ENCODE measurements around the gene ZNF608.

Gene ZNF608

DNA sequence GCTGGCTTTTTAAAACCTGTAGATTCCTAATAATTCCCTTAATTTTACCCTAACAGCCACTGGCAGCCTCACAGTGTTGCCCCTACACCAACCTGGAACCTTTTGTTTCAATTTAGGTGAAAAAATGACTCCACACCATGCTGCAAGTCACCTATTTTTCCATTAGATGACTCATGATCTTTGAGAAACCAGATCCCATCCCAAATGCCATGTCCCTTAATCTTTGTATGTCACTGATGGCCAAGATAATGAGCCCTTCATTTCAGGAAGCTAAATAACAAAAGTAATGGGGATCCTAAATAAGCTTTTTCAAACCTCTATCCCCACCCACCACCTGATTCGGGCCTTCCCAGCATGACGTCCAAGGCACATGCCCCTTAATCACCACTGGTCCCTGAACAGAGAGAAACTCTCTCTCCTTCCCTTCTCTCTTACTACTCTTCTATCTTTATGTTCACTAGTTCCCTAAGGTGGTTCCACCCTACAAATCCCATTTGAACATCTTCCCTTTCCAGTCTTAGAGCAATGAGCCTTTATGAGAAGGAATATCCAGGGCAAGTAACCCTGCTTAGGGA, 33.6 kb downstream of the ZNF608 start:
- H3K4me3 ChIP-seq (ENCODE audit: low read length in 2 of 2): no peak overlapping the region
- no peak overlapping the region for H3K9ac ChIP-seq (ENCODE audit: low read length in 2 of 2)
- no peaks in the 10 kb centered on the region for H3K36me3 ChIP-seq (ENCODE audit: control insufficient read depth in 2 of 2, insufficient read depth in 2 of 2, low read length in 2 of 2)
- H3K4me1 ChIP-seq (ENCODE audit: control insufficient read depth, insufficient read depth, low read length): no peaks in the 10 kb centered on the region
- H3K27me3 ChIP-seq (ENCODE audit: control insufficient read depth in 1 of 2, insufficient read depth in 2 of 2, low read length in 2 of 2): no peaks in the 10 kb centered on the region
- no peaks in the 10 kb centered on the region for H3K9me3 ChIP-seq (ENCODE audit: control insufficient read depth in 2 of 2, low read length in 2 of 2)
- no peak overlapping the region for H3K27ac ChIP-seq (ENCODE audit: low read length)

DNA sequence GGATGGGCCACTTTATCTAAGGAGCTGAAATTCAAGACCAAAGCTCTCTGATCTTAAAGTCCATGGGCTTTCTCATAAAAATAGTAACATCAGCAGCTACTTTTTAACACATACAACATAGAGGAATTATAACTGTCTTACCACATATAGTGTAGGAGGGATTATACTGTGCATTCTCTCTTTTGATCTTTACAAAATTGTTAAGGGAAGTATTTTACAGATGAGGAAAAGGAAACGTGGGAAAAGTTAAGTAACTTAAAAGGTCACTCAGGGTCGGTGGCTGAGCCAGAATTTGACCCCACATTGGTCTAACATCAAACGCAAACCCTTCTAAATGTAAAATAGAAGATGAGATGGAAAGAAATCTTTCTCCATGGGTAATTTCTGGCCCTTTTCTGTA, 38.4 kb downstream of the ZNF608 start:
- no peak overlapping the region for H3K4me3 ChIP-seq (ENCODE audit: low read length in 2 of 2)
- H3K9me3 ChIP-seq (ENCODE audit: control insufficient read depth in 2 of 2, low read length in 2 of 2): no peaks in the 10 kb centered on the region
- no peaks in the 10 kb centered on the region for H3K36me3 ChIP-seq (ENCODE audit: control insufficient read depth in 2 of 2, insufficient read depth in 2 of 2, low read length in 2 of 2)
- no peaks in the 10 kb centered on the region for H3K27me3 ChIP-seq (ENCODE audit: control insufficient read depth in 1 of 2, insufficient read depth in 2 of 2, low read length in 2 of 2)
- H3K9ac ChIP-seq (ENCODE audit: low read length in 2 of 2): no peak overlapping the region
- no peak overlapping the region for H3K27ac ChIP-seq (ENCODE audit: low read length)
- peaks cover 17% of the 10 kb centered on the region for H3K4me1 ChIP-seq (ENCODE audit: control insufficient read depth, insufficient read depth, low read length)

DNA sequence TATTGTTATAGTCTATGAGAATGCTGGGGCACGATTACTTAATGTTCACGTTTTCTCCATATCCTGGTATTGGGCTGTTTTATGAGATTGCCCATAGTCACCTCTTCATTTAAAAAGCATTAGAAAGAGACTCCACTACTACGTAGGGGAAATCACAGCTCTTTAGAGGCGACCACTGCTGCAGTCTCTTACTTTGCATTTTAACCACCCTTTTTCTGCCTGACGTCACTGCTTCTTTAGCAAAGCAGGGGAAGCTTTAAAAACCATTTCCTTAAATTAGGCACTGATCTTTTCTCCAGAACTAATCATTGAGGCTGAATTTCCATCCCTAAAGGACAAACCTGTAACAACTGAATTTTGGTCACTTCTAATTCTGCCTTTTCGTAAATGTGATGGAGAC, 38.9 kb downstream of the ZNF608 start:
- no peaks in the 10 kb centered on the region for H3K36me3 ChIP-seq (ENCODE audit: control insufficient read depth in 2 of 2, insufficient read depth in 2 of 2, low read length in 2 of 2)
- H3K27me3 ChIP-seq (ENCODE audit: control insufficient read depth in 1 of 2, insufficient read depth in 2 of 2, low read length in 2 of 2): no peaks in the 10 kb centered on the region
- no peaks in the 10 kb centered on the region for H3K9me3 ChIP-seq (ENCODE audit: control insufficient read depth in 2 of 2, low read length in 2 of 2)
- peak overlapping the region; percentile 19 for H3K27ac ChIP-seq (ENCODE audit: low read length)
- H3K9ac ChIP-seq (ENCODE audit: low read length in 2 of 2): no peak overlapping the region
- peaks cover 17% of the 10 kb centered on the region for H3K4me1 ChIP-seq (ENCODE audit: control insufficient read depth, insufficient read depth, low read length)
- no peak overlapping the region for H3K4me3 ChIP-seq (ENCODE audit: low read length in 2 of 2)

DNA sequence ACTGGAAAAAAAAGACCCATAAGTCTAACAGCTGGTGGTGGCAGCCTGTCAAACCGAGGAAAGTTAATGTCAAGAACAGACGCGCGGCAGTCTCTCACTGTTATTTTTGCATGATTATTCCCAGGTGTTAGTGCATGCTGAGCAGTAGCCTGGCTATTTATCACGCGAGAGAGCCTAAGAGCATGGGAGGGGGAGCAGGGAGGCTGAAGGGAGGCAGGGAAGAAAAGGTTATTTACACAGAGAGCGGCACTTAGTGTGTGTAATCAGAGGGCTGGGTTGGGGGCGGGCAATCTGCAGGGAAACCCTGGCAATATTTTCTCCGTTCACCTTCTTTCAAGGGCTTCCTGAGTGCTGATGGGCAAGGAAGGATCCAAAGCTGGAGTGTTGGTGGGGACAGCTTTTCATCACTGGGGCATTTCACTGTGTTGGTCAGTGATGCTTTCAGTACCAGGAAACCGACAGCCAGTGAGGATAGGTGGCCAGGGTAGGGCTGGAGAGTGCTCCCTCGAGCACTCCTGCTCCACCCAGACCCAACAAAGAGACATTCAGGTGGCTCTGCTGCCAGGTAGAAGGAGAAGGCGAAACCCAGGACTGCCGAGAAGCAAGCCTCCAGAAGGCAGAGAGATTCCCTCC, 39.6 kb downstream of the ZNF608 start:
- Histone ChIP-seq H3K27ac (ENCODE audit: low read length) (peak overlapping the region; percentile 19), H3K9me3 (ENCODE audit: control insufficient read depth in 2 of 2, low read length in 2 of 2) (no peaks in the 10 kb centered on the region), H3K9ac (ENCODE audit: low read length in 2 of 2) (no peak overlapping the region), H3K4me1 (ENCODE audit: control insufficient read depth, insufficient read depth, low read length) (peaks cover 17% of the 10 kb centered on the region), H3K36me3 (ENCODE audit: control insufficient read depth in 2 of 2, insufficient read depth in 2 of 2, low read length in 2 of 2) (no peaks in the 10 kb centered on the region), H3K27me3 (ENCODE audit: control insufficient read depth in 1 of 2, insufficient read depth in 2 of 2, low read length in 2 of 2) (no peaks in the 10 kb centered on the region), H3K4me3 (ENCODE audit: low read length in 2 of 2) (peak overlapping the region; percentile 33 to 60)

- peaks cover 17% of the 10 kb centered on the region for H3K4me1 ChIP-seq (ENCODE audit: control insufficient read depth, insufficient read depth, low read length)
Observed at GRCh38 chr5:124706051-124706450, 40.4 kb downstream of the ZNF608 start.

DNA sequence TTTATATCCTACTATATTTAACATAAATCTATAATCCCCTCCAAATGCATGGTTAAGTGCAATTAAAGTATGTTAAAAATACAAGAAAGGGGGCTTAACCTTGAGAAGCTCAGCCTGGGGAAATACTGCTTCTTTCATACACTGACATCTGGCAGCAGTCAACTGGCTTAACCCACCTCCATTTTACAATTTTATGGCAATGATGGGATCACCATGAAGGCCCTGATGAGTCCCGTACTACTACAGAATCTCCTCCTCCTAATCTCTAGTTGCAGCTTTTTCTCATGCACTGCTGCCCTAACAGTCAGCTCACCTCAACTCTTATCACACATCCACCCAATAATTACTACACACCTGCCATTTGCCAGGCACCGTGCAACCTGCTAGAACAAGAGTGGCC, 40.9 kb downstream of the ZNF608 start:
- H3K9ac ChIP-seq (ENCODE audit: low read length in 2 of 2): no peak overlapping the region
- no peaks in the 10 kb centered on the region for H3K9me3 ChIP-seq (ENCODE audit: control insufficient read depth in 2 of 2, low read length in 2 of 2)
- no peaks in the 10 kb centered on the region for H3K36me3 ChIP-seq (ENCODE audit: control insufficient read depth in 2 of 2, insufficient read depth in 2 of 2, low read length in 2 of 2)
- no peak overlapping the region for H3K27ac ChIP-seq (ENCODE audit: low read length)
- no peaks in the 10 kb centered on the region for H3K27me3 ChIP-seq (ENCODE audit: control insufficient read depth in 1 of 2, insufficient read depth in 2 of 2, low read length in 2 of 2)
- no peak overlapping the region for H3K4me3 ChIP-seq (ENCODE audit: low read length in 2 of 2)
- peaks cover 17% of the 10 kb centered on the region for H3K4me1 ChIP-seq (ENCODE audit: control insufficient read depth, insufficient read depth, low read length)

More at GRCh38 chr5:124706051-124706450, 40.4 kb downstream of the ZNF608 start:
- H3K27me3 ChIP-seq (ENCODE audit: control insufficient read depth in 1 of 2, insufficient read depth in 2 of 2, low read length in 2 of 2): no peaks in the 10 kb centered on the region
- no peak overlapping the region for H3K9ac ChIP-seq (ENCODE audit: low read length in 2 of 2)
- no peak overlapping the region for H3K4me3 ChIP-seq (ENCODE audit: low read length in 2 of 2)
- H3K36me3 ChIP-seq (ENCODE audit: control insufficient read depth in 2 of 2, insufficient read depth in 2 of 2, low read length in 2 of 2): no peaks in the 10 kb centered on the region
- H3K27ac ChIP-seq (ENCODE audit: low read length): no peak overlapping the region
- H3K9me3 ChIP-seq (ENCODE audit: control insufficient read depth in 2 of 2, low read length in 2 of 2): no peaks in the 10 kb centered on the region

DNA sequence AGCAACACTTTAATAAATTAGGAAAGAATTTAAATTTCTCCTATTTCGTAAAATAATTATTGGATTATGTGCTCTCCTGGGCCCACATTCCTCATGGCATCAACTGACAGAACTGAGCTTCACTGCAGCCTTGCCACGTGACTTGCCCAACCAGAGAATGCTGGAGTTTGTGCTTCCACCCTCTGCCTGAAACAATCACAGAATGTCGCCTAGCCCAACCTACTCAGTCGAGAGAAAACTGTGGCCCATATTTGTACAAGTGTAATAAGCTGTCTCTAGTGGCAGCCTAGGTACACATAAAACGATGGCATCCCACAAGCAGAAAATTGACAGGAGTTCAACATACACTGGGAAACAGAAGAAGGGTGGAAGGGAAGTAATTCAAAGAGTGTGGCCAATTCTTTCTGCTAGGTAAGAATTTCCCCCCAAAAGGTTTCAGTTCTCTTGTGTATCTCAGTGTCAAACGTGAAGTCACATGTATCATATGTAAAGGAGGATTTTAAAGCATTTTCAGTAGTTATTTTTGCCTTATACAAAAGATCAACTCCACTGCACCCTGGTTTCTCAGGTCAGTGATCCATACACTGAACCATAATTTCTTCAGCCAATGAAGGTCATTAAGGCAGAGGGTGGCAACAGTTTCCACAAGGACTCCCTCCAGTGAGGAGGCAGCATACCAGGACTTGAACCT, 41.7 kb downstream of the ZNF608 start:
- H3K9me3 ChIP-seq (ENCODE audit: control insufficient read depth in 2 of 2, low read length in 2 of 2): no peaks in the 10 kb centered on the region
- no peak overlapping the region for H3K27ac ChIP-seq (ENCODE audit: low read length)
- no peaks in the 10 kb centered on the region for H3K27me3 ChIP-seq (ENCODE audit: control insufficient read depth in 1 of 2, insufficient read depth in 2 of 2, low read length in 2 of 2)
- peaks cover 17% of the 10 kb centered on the region for H3K4me1 ChIP-seq (ENCODE audit: control insufficient read depth, insufficient read depth, low read length)
- no peak overlapping the region for H3K4me3 ChIP-seq (ENCODE audit: low read length in 2 of 2)
- no peak overlapping the region for H3K9ac ChIP-seq (ENCODE audit: low read length in 2 of 2)
- no peaks in the 10 kb centered on the region for H3K36me3 ChIP-seq (ENCODE audit: control insufficient read depth in 2 of 2, insufficient read depth in 2 of 2, low read length in 2 of 2)

DNA sequence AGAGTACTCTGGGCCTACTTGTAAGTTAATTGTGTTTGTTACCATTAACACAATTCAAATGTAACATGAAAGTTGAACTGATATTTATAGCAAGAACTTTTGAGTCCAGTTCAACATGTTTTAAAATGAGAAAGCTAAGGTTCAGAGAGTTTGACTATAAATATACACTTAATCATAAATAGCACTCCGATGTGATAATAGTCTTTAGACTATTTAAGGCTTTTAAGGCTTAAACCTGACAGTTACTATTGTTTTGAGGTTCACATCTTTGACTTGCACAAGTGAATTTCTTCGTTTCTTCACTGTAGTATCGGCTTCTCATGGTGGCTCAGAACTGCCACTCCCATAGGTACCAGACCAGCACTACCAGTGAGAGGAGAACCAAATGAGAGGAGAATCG, 42.4 kb downstream of the ZNF608 start:
- Histone ChIP-seq H3K36me3 (ENCODE audit: control insufficient read depth in 2 of 2, insufficient read depth in 2 of 2, low read length in 2 of 2) (no peaks in the 10 kb centered on the region), H3K27ac (ENCODE audit: low read length) (no peak overlapping the region), H3K4me1 (ENCODE audit: control insufficient read depth, insufficient read depth, low read length) (peaks cover 17% of the 10 kb centered on the region), H3K9ac (ENCODE audit: low read length in 2 of 2) (no peak overlapping the region), H3K9me3 (ENCODE audit: control insufficient read depth in 2 of 2, low read length in 2 of 2) (no peaks in the 10 kb centered on the region), H3K27me3 (ENCODE audit: control insufficient read depth in 1 of 2, insufficient read depth in 2 of 2, low read length in 2 of 2) (no peaks in the 10 kb centered on the region), H3K4me3 (ENCODE audit: low read length in 2 of 2) (no peak overlapping the region)

- Histone ChIP-seq H3K36me3 (ENCODE audit: control insufficient read depth in 2 of 2, insufficient read depth in 2 of 2, low read length in 2 of 2) (no peaks in the 10 kb centered on the region), H3K9ac (ENCODE audit: low read length in 2 of 2) (no peak overlapping the region), H3K9me3 (ENCODE audit: control insufficient read depth in 2 of 2, low read length in 2 of 2) (no peaks in the 10 kb centered on the region), H3K4me1 (ENCODE audit: control insufficient read depth, insufficient read depth, low read length) (peaks cover 18% of the 10 kb centered on the region), H3K27me3 (ENCODE audit: control insufficient read depth in 1 of 2, insufficient read depth in 2 of 2, low read length in 2 of 2) (no peaks in the 10 kb centered on the region), H3K4me3 (ENCODE audit: low read length in 2 of 2) (no peak overlapping the region), H3K27ac (ENCODE audit: low read length) (no peak overlapping the region)
Observed at GRCh38 chr5:124702525-124702924, 43.9 kb downstream of the ZNF608 start.

- Histone ChIP-seq H3K9me3 (ENCODE audit: control insufficient read depth in 2 of 2, low read length in 2 of 2) (no peaks in the 10 kb centered on the region), H3K4me3 (ENCODE audit: low read length in 2 of 2) (no peak overlapping the region), H3K9ac (ENCODE audit: low read length in 2 of 2) (no peak overlapping the region), H3K36me3 (ENCODE audit: control insufficient read depth in 2 of 2, insufficient read depth in 2 of 2, low read length in 2 of 2) (no peaks in the 10 kb centered on the region), H3K27ac (ENCODE audit: low read length) (no peak overlapping the region), H3K27me3 (ENCODE audit: control insufficient read depth in 1 of 2, insufficient read depth in 2 of 2, low read length in 2 of 2) (no peaks in the 10 kb centered on the region), H3K4me1 (ENCODE audit: control insufficient read depth, insufficient read depth, low read length) (peaks cover 15% of the 10 kb centered on the region)
Observed at GRCh38 chr5:124701873-124702425, 44.5 kb downstream of the ZNF608 start.

DNA sequence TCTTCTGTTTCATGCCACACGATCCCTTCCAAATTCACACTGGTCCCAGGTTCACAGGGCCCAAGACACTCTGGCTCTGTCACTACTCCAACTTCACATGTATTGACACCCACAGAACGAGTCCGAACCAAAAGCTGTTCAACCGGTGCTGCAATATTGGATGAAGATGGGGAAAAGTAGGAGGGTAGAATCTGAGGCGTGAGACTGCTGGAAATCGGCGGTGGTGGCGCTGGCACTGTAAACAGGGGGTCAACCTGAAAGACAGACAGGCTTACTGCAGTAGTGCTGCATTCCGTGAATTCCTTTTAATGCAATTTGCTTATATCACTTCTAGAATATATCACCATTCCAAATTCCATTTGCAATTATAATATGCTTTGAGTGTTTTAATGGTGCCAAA, 45.4 kb downstream of the ZNF608 start:
- no peaks in the 10 kb centered on the region for H3K36me3 ChIP-seq (ENCODE audit: control insufficient read depth in 2 of 2, insufficient read depth in 2 of 2, low read length in 2 of 2)
- no peak overlapping the region for H3K27ac ChIP-seq (ENCODE audit: low read length)
- no peaks in the 10 kb centered on the region for H3K27me3 ChIP-seq (ENCODE audit: control insufficient read depth in 1 of 2, insufficient read depth in 2 of 2, low read length in 2 of 2)
- no peaks in the 10 kb centered on the region for H3K9me3 ChIP-seq (ENCODE audit: control insufficient read depth in 2 of 2, low read length in 2 of 2)
- no peak overlapping the region for H3K9ac ChIP-seq (ENCODE audit: low read length in 2 of 2)
- no peak overlapping the region for H3K4me3 ChIP-seq (ENCODE audit: low read length in 2 of 2)
- peaks cover 11% of the 10 kb centered on the region for H3K4me1 ChIP-seq (ENCODE audit: control insufficient read depth, insufficient read depth, low read length)
